Loucy (cell line): ENCODE data around the gene LMAN2L.

Source experiments
- H2AFZ ChIP-seq: fragments of 200-600 bp; sonication (generic); 2 replicates; pipeline ENCODE4 v1.6.0; 2016; ENCODE audit warnings: antibody characterized with exemption, mild to moderate bottlenecking, low read length, moderate library complexity
- H3F3A ChIP-seq: fragments of 200-600 bp; 2 replicates; pipeline ENCODE4 v1.6.0; 2016; ENCODE audit warnings: antibody characterized with exemption, low read depth, mild to moderate bottlenecking
- H3K27me3 ChIP-seq: fragments of 200-600 bp; sonication (generic); 2 replicates; pipeline ENCODE4 v1.6.1; 2014; ENCODE audit warnings: low read length, mild to moderate bottlenecking; ENCODE audit not compliant: insufficient read depth, poor library complexity, severe bottlenecking
- H3K36me3 ChIP-seq: fragments of 200-600 bp; sonication (generic); 2 replicates; pipeline ENCODE4 v1.6.1; 2016; ENCODE audit warnings: low read length; ENCODE audit not compliant: insufficient read depth
- H3K4me1 ChIP-seq: fragments of 200-600 bp; sonication (generic); 2 replicates; pipeline ENCODE4 v1.5.1; 2014; ENCODE audit warnings: low read length, mild to moderate bottlenecking; ENCODE audit not compliant: insufficient read depth, poor library complexity, severe bottlenecking
- H3K4me2 ChIP-seq: fragments of 200-600 bp; sonication (generic); 2 replicates; pipeline ENCODE4 v1.6.0; 2014; ENCODE audit warnings: antibody characterized with exemption, low read length, low read depth, mild to moderate bottlenecking; ENCODE audit not compliant: poor library complexity, severe bottlenecking
- H3K4me3 ChIP-seq: fragments of 200-600 bp; sonication (generic); 2 replicates; pipeline ENCODE4 v1.5.1; 2014; ENCODE audit warnings: low read length, mild to moderate bottlenecking, mixed read lengths; ENCODE audit not compliant: poor library complexity, severe bottlenecking
- H3K79me2 ChIP-seq: fragments of 200-600 bp; sonication (generic); 2 replicates; pipeline ENCODE4 v1.6.1; 2014; ENCODE audit warnings: low read length; ENCODE audit not compliant: insufficient read depth
- H3K9ac ChIP-seq: fragments of 200-600 bp; sonication (generic); 2 replicates; pipeline ENCODE4 v1.6.0; 2014; ENCODE audit warnings: mild to moderate bottlenecking, low read depth, low read length, moderate library complexity; ENCODE audit not compliant: poor library complexity, severe bottlenecking
- H3K9me2 ChIP-seq: fragments of 200-600 bp; sonication (generic); replicated peaks from 2 replicates; pipeline ENCODE4 v1.6.1; 2016; ENCODE audit warnings: low read depth, low read length, mixed read lengths
- H3K9me3 ChIP-seq: fragments of 200-600 bp; sonication (generic); 2 replicates; pipeline ENCODE4 v1.6.1; 2014; ENCODE audit warnings: mild to moderate bottlenecking, antibody characterized with exemption, low read length, low read depth; ENCODE audit not compliant: insufficient read depth
- H4K20me1 ChIP-seq: fragments of 200-600 bp; sonication (generic); 2 replicates; pipeline ENCODE4 v1.6.0; 2014; ENCODE audit warnings: antibody characterized with exemption, low read length, mild to moderate bottlenecking; ENCODE audit not compliant: insufficient read depth, poor library complexity, severe bottlenecking
- CTCF ChIP-seq: fragments of 200-600 bp; sonication (generic); conservative IDR thresholded peaks from 2 replicates; pipeline ENCODE4 v1.5.1; 2014; ENCODE audit warnings: mild to moderate bottlenecking, antibody characterized with exemption, low read length
- EZH2phosphoT487 ChIP-seq: fragments of 200-600 bp; IDR thresholded peaks from 2 replicates; pipeline ENCODE4 v1.6.1; 2018; ENCODE audit warnings: antibody characterized with exemption, mild to moderate bottlenecking, moderate library complexity, borderline replicate concordance

The LMAN2L gene

DNA sequence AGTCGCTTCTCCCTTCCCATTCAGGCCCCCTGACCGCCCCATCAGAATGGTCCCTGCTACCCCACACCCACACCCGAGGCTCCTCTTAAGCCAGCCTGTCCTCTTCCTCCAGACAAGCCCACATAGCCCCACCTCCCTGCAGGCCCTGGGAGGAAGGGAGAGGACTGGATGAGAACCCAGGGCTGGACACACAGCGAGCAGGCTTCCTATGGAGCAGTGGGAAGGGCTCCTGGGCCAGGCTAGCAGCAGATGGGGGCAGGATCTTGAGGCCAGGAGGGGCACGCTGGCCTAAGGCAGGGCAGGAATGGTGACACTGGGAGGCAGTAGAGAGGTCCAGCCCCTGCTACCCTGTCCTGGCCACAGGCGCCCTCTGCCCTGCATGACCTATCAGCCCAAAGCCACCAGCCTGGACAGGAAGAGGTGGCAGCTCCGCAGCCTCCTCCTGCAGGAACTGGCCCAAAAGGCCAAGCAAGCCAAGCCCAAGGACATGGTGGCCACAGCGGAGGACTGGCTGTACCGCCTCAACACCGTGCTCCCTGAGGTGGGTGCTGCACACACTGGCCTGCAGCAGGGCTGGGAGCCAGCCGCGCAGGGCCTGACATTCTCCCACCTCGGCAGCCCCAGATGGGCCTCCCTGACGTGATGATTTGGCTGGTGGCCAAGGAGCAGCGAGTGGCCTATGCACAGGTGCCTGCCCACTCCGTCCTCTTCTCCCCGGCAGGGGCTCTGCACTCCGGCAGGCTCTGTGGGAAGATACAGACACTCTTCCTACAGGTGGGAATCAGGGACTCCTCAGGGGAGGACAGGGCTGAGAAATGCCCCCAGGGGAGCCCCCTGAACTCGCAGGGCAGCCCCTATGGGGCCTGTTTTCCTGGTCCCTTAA lies 54.0 kb downstream of the LMAN2L start:
- H3K4me1 ChIP-seq = no peaks in the 10 kb centered on the region
- H3K27me3 ChIP-seq = no peaks in the 10 kb centered on the region
- TF ChIP-seq CTCF (no peak), EZH2phosphoT487 (no peak)
- no peaks in the 10 kb centered on the region for H3K36me3 ChIP-seq
- H2AFZ ChIP-seq = no peak overlapping the region
- no peaks in the 10 kb centered on the region for H3K9me2 ChIP-seq
- no peak overlapping the region for H3K4me2 ChIP-seq
- H3K9me3 ChIP-seq = no peaks in the 10 kb centered on the region
- H3F3A ChIP-seq = no peaks in the 10 kb centered on the region
- no peak overlapping the region for H3K9ac ChIP-seq
- no peaks in the 10 kb centered on the region for H3K79me2 ChIP-seq
- no peaks in the 10 kb centered on the region for H4K20me1 ChIP-seq
- no peak overlapping the region for H3K4me3 ChIP-seq

DNA sequence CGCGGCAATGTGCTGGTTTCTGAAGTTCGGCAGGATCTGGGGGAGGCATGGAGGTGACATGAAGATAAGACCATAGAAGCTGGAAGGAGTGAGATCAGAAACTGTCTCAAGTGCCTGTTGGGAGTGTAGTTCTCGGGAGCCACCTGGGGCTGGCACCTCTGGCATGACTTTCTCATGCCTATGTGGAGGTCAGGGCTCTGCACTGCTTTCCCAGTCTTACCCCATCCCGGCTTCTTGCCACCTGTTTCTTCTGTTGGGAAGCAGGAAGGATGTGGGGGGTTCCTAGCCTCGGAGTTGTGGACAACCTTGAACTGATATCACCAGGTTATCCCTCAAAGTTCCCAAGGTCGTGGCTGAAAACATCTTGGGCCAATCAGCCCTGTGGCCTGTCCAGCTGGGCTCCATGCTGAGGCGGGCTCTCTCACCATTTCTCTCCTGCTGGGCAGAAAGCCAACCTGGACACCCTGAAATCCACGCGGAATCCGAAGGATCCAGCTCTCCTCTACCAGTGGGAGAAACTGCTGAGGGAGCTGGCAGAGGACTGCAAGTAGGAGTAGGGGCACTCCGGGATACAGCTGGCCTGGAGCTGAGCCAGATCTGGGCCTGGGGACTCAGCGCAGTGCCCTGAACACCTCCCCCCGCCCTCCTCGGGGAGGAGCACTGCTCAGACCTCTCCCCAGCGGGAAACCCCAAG lies 54.8 kb downstream of the LMAN2L start:
- H3K79me2 ChIP-seq = no peaks in the 10 kb centered on the region
- H3K9me3 ChIP-seq = no peaks in the 10 kb centered on the region
- no peaks in the 10 kb centered on the region for H3K27me3 ChIP-seq
- H3K36me3 ChIP-seq = no peaks in the 10 kb centered on the region
- H3K4me1 ChIP-seq = no peaks in the 10 kb centered on the region
- no peaks in the 10 kb centered on the region for H4K20me1 ChIP-seq
- H3K9ac ChIP-seq = no peak overlapping the region
- H2AFZ ChIP-seq = no peak overlapping the region
- no peaks in the 10 kb centered on the region for H3F3A ChIP-seq
- no peak overlapping the region for H3K4me2 ChIP-seq
- TF ChIP-seq EZH2phosphoT487 (no peak), CTCF (no peak)
- no peaks in the 10 kb centered on the region for H3K9me2 ChIP-seq
- no peak overlapping the region for H3K4me3 ChIP-seq

- H2AFZ ChIP-seq = no peak overlapping the region
- H3K36me3 ChIP-seq = no peaks in the 10 kb centered on the region
- H4K20me1 ChIP-seq = no peaks in the 10 kb centered on the region
- TF ChIP-seq EZH2phosphoT487 = no peak
- TF ChIP-seq CTCF = no peak
- H3K79me2 ChIP-seq = no peaks in the 10 kb centered on the region
- H3K4me3 ChIP-seq = no peak overlapping the region
- no peaks in the 10 kb centered on the region for H3K9me2 ChIP-seq
- H3K4me1 ChIP-seq = no peaks in the 10 kb centered on the region
- H3K27me3 ChIP-seq = no peaks in the 10 kb centered on the region
- no peak overlapping the region for H3K4me2 ChIP-seq
- no peak overlapping the region for H3K9ac ChIP-seq
- H3K9me3 ChIP-seq = no peaks in the 10 kb centered on the region
- H3F3A ChIP-seq = no peaks in the 10 kb centered on the region
These were observed 55.7 kb downstream of the LMAN2L start for GRCh38 chr2:96683972-96684820.
